ENCODE measurements around the gene ZCCHC7. TPM values are rescaled to one million over a fixed set of nuclear protein-coding genes. Genes with fewer than 3 reads are reported as not detected.

ZCCHC7 gene
- total and polyA plus RNA-seq, 4 donors, result 3.3 to 9.7 (median 7.6) TPM

- no peaks in the 10 kb centered on the region for H3K4me1 ChIP-seq (ENCODE audit: control insufficient read depth in 4 of 4, insufficient read depth in 4 of 4, low read length in 3 of 4)
- no peaks in the 10 kb centered on the region for H3K9me3 ChIP-seq (ENCODE audit: control insufficient read depth in 4 of 4, low read length in 3 of 4)
- TF ChIP-seq RXRA (IDR thresholded peaks at IDR 0.05), result no peak
- no peak overlapping the region for H3K9ac ChIP-seq (ENCODE audit: low read depth in 1 of 2, low read length in 2 of 2)
- H3K36me3 ChIP-seq (ENCODE audit: control insufficient read depth in 4 of 4, insufficient read depth in 3 of 4, low read depth in 1 of 4, low read length in 3 of 4), result no peaks in the 10 kb centered on the region
- no peak for DNase-seq (ENCODE audit: low spot score)
- no peak overlapping the region for H3K27ac ChIP-seq (ENCODE audit: low read depth in 1 of 2, low read length in 2 of 2)
- H3K27me3 ChIP-seq (ENCODE audit: control insufficient read depth in 4 of 4, insufficient read depth in 4 of 4, low read length in 3 of 4), result no peaks in the 10 kb centered on the region
- 87% methylated on average over 1 of the region's 1 CpG for WGBS
- no peak overlapping the region for H3K4me3 ChIP-seq (ENCODE audit: low read depth in 1 of 3, low read length in 3 of 3)
These were observed 101.2 kb downstream of the ZCCHC7 start for GRCh38 chr9:37221489-37222106.

- Histone ChIP-seq H3K9ac (ENCODE audit: low read depth in 1 of 2, low read length in 2 of 2) (no peak overlapping the region), H3K36me3 (ENCODE audit: control insufficient read depth in 4 of 4, insufficient read depth in 3 of 4, low read depth in 1 of 4, low read length in 3 of 4) (no peaks in the 10 kb centered on the region), H3K4me1 (ENCODE audit: control insufficient read depth in 4 of 4, insufficient read depth in 4 of 4, low read length in 3 of 4) (no peaks in the 10 kb centered on the region), H3K4me3 (ENCODE audit: low read depth in 1 of 3, low read length in 3 of 3) (no peak overlapping the region), H3K27me3 (ENCODE audit: control insufficient read depth in 4 of 4, insufficient read depth in 4 of 4, low read length in 3 of 4) (no peaks in the 10 kb centered on the region), H3K27ac (ENCODE audit: low read depth in 1 of 2, low read length in 2 of 2) (no peak overlapping the region), H3K9me3 (ENCODE audit: control insufficient read depth in 4 of 4, low read length in 3 of 4) (no peaks in the 10 kb centered on the region)
- no peak for DNase-seq (ENCODE audit: low spot score)
- TF ChIP-seq FOXA1 (IDR thresholded peaks at IDR 0.05) (no peak), TAF1 (conservative IDR thresholded peaks at IDR 0.05) (no peak), YY1 (IDR thresholded peaks at IDR 0.05) (no peak), CTCF (IDR thresholded peaks at IDR 0.05; ENCODE audit: low read depth, low read length, missing input control) (no peak), GABPA (IDR thresholded peaks at IDR 0.05 in 1 of 2, conservative IDR thresholded peaks at IDR 0.05 in 1 of 2) (no peak), EGR1 (IDR thresholded peaks at IDR 0.05; ENCODE audit: low read depth in 2 of 2) (no peak), ZBTB33 (IDR thresholded peaks at IDR 0.05) (no peak), HNF4A (conservative IDR thresholded peaks at IDR 0.05) (no peak), RXRA (IDR thresholded peaks at IDR 0.05) (no peak), SP1 (IDR thresholded peaks at IDR 0.05) (no peak), NR2F2 (IDR thresholded peaks at IDR 0.05) (no peak), FOXA2 (IDR thresholded peaks at IDR 0.05) (no peak)
- WGBS, result 99% methylated on average over 1 of the region's 1 CpG
These were observed 109.1 kb downstream of the ZCCHC7 start for GRCh38 chr9:37229455-37229854.

- Histone ChIP-seq H3K4me1 (ENCODE audit: control insufficient read depth in 4 of 4, insufficient read depth in 4 of 4, low read length in 3 of 4) (no peaks in the 10 kb centered on the region), H3K27me3 (ENCODE audit: control insufficient read depth in 4 of 4, insufficient read depth in 4 of 4, low read length in 3 of 4) (no peaks in the 10 kb centered on the region), H3K9me3 (ENCODE audit: control insufficient read depth in 4 of 4, low read length in 3 of 4) (no peaks in the 10 kb centered on the region), H3K27ac (ENCODE audit: low read depth in 1 of 2, low read length in 2 of 2) (no peak overlapping the region), H3K9ac (ENCODE audit: low read depth in 1 of 2, low read length in 2 of 2) (no peak overlapping the region), H3K4me3 (ENCODE audit: low read depth in 1 of 3, low read length in 3 of 3) (no peak overlapping the region), H3K36me3 (ENCODE audit: control insufficient read depth in 4 of 4, insufficient read depth in 3 of 4, low read depth in 1 of 4, low read length in 3 of 4) (no peaks in the 10 kb centered on the region)
- DNase-seq (ENCODE audit: low spot score), result no peak
- 89% methylated on average over 4 of the region's 4 CpGs for WGBS
- TF ChIP-seq REST (IDR thresholded peaks at IDR 0.05), result no peak
These were observed 109.6 kb downstream of the ZCCHC7 start for GRCh38 chr9:37229882-37230482.
